HG02610 (cell line): ENCODE measurements around the gene RGS3.

Source experiments
- ATAC-seq: cut with Tn5 transposase; IDR thresholded peaks from one replicate; pipeline ENCODE4 v1.9.1; 2021; ENCODE audit warnings: mild to moderate bottlenecking, moderate library complexity; ENCODE audit not compliant: unreplicated experiment

Gene RGS3

GRCh38 chr9:113464286-113464660 is 746 bp downstream of the RGS3 start:
- no peak for ATAC-seq

- ATAC-seq: no peak
Observed at GRCh38 chr9:113465599-113466140, 2.1 kb downstream of the RGS3 start.

GRCh38 chr9:113467183-113467582 is 3.7 kb downstream of the RGS3 start:
- ATAC-seq: no peak

GRCh38 chr9:113468716-113469448 is 5.4 kb downstream of the RGS3 start:
- ATAC-seq: no peak

GRCh38 chr9:113471143-113471542 is 7.6 kb downstream of the RGS3 start:
- ATAC-seq: no peak

GRCh38 chr9:113471566-113471965 is 8.0 kb downstream of the RGS3 start:
- no peak for ATAC-seq

- no peak for ATAC-seq
Observed at GRCh38 chr9:113472199-113472598, 8.7 kb downstream of the RGS3 start.

- ATAC-seq: no peak
Observed at GRCh38 chr9:113474360-113475028, 11.0 kb downstream of the RGS3 start.

GRCh38 chr9:113475031-113475430 is 11.5 kb downstream of the RGS3 start:
- ATAC-seq: no peak

- ATAC-seq: no peak
Observed at GRCh38 chr9:113475992-113476391, 12.5 kb downstream of the RGS3 start.

GRCh38 chr9:113476511-113476916 is 13.0 kb downstream of the RGS3 start:
- ATAC-seq: no peak

- no peak for ATAC-seq
Observed at GRCh38 chr9:113477058-113477457, 13.5 kb downstream of the RGS3 start.

GRCh38 chr9:113477661-113478060 is 14.1 kb downstream of the RGS3 start:
- no peak for ATAC-seq

- no peak for ATAC-seq
Observed at GRCh38 chr9:113479174-113479621, 15.7 kb downstream of the RGS3 start.

GRCh38 chr9:113480612-113481011 is 17.1 kb downstream of the RGS3 start:
- no peak for ATAC-seq

- no peak for ATAC-seq
Observed at GRCh38 chr9:113481176-113481787, 17.8 kb downstream of the RGS3 start.

GRCh38 chr9:113482341-113482740 is 18.8 kb downstream of the RGS3 start:
- ATAC-seq: no peak

- no peak for ATAC-seq
Observed at GRCh38 chr9:113482991-113483675, 19.6 kb downstream of the RGS3 start.

GRCh38 chr9:113483676-113484257 is 20.2 kb downstream of the RGS3 start:
- no peak for ATAC-seq

- ATAC-seq: no peak
Observed at GRCh38 chr9:113484258-113484730, 20.8 kb downstream of the RGS3 start.

GRCh38 chr9:113485761-113486115 is 22.2 kb downstream of the RGS3 start:
- no peak for ATAC-seq
